D721Med (cell line): Measurements from ENCODE around the gene MIEF2.

Experiments used
- DNase-seq: peaks from one replicate; pipeline ENCODE4 v3.0.0; 2011; ENCODE audit warnings: low spot score; ENCODE audit not compliant: insufficient read length
- FAIRE-seq: peaks from 2 replicates; lab custom pipeline; 2011; peaks lifted over from hg19 to GRCh38; lab: Jason Lieb, UNC
- TF ChIP-seq, protein P1 (sequence below): IDR thresholded peaks from 2 replicates; pipeline ENCODE4 v1.5.1; 2012; ENCODE audit warnings: mild to moderate bottlenecking, control low read depth; ENCODE audit not compliant: insufficient read depth; ENCODE audit errors: missing control alignments

MIEF2 gene

GRCh38 chr17:18236494-18236893 lies 24.0 kb upstream of the MIEF2 start:
- TF ChIP-seq, protein P1, sequence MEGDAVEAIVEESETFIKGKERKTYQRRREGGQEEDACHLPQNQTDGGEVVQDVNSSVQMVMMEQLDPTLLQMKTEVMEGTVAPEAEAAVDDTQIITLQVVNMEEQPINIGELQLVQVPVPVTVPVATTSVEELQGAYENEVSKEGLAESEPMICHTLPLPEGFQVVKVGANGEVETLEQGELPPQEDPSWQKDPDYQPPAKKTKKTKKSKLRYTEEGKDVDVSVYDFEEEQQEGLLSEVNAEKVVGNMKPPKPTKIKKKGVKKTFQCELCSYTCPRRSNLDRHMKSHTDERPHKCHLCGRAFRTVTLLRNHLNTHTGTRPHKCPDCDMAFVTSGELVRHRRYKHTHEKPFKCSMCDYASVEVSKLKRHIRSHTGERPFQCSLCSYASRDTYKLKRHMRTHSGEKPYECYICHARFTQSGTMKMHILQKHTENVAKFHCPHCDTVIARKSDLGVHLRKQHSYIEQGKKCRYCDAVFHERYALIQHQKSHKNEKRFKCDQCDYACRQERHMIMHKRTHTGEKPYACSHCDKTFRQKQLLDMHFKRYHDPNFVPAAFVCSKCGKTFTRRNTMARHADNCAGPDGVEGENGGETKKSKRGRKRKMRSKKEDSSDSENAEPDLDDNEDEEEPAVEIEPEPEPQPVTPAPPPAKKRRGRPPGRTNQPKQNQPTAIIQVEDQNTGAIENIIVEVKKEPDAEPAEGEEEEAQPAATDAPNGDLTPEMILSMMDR = no peak
- FAIRE-seq (no peak), DNase-seq (no peak)

- no peak for FAIRE-seq
- no peak for DNase-seq
- TF ChIP-seq, protein P1 = no peak
Measured at GRCh38 chr17:18237461-18237860, 23.0 kb upstream of the MIEF2 start.

- FAIRE-seq (no peak), DNase-seq (no peak)
- TF ChIP-seq, protein P1 = no peak
Measured at GRCh38 chr17:18238299-18238698, 22.2 kb upstream of the MIEF2 start.

- TF ChIP-seq, protein P1 = no peak
- FAIRE-seq (no peak), DNase-seq (no peak)
Measured at GRCh38 chr17:18240449-18240848, 20.0 kb upstream of the MIEF2 start.

DNA sequence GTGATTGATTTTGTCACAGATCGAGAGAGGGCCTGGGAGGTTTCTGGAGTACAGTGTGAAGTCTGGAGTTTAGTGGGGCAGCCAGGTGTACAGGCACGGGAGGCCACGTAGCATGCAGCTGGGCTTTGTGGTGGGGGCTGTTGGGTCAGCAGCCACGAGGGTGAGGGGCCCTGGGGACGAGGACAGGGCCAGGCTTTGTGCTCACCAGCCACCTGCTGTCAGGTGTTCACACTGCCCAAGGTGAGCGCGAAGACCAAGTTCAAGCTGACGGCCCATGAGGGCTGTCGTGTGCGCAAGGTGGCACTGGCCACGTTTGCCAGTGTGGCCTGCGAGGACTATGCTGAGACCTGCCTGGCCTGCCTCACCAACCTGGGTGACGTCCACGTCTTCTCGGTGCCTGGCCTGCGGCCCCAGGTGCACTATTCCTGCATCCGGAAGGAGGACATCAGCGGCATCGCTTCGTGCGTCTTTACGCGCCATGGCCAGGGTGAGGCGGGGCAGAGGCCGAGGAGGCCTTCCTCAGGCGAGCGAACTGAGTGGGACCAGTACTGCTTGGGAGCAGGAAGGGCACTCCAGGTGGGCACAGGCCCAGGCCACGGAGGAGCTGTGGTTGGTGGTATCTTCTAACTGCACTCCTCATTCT lies 19.1 kb upstream of the MIEF2 start:
- FAIRE-seq = no peak
- no peak for DNase-seq
- TF ChIP-seq, protein P1 = no peak

DNA sequence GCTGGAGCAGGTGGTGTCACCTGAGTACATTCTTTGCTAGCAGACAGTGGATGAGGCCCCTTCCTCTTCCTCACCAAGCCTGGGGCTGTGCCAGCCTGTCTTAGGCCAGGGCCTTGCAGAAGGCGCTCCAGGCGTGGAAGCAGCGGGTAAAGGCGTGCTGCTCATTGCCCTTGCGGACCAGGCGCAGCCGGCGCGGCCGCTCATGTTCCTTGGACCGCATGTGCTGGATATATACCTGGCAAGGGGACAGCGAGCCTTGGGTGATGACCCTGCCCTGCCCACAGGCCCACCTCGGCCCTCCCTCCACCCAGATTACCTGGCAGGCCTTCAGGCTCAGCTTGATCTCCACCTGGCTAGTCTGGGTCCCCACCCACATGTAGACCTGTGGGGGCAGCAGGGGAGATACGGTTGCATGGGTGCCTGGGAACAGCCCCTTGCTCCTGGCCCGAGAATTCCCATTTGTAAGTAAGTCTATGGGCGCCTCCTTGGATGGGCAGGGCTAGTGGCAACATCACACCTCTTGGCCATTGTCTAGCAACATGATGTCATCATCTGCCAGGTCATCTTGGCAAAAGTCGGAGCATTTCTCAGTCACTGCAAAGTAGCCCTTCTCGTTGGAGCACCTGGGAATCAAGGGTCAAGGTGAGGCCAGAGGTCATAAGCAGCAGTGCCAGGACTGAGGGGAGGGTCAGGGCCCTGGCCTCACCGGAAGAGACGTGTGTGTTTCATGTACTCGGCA lies 15.3 kb upstream of the MIEF2 start:
- DNase-seq (no peak), FAIRE-seq (no peak)
- TF ChIP-seq, protein P1 = no peak
